Neural cell (in vitro differentiated cells): ENCODE measurements around the gene ITGA2B. TPM values are rescaled to one million over a fixed set of nuclear protein-coding genes. Genes with fewer than 3 reads are reported as not detected.
"Not testable (repeated sequence)": the region's sequence is repeated elsewhere in the genome, so short reads cannot be mapped to it uniquely, and the experiment has no call there.

Source experiments
- H2AFZ ChIP-seq: fragments of 200-600, 300-800 bp; sonication (generic), shearing (Covaris generic); 2 replicates; pipeline ENCODE4 v1.6.0; 2014; ENCODE audit warnings: low read depth, mild to moderate bottlenecking, antibody characterized with exemption, low read length, moderate library complexity
- H3F3A ChIP-seq: fragments of 200-600 bp; shearing (Covaris generic); 2 replicates; pipeline ENCODE4 v1.6.1; 2016; ENCODE audit warnings: mild to moderate bottlenecking, moderate library complexity, mixed read lengths, antibody characterized with exemption, low read length; ENCODE audit not compliant: insufficient read depth, poor library complexity, severe bottlenecking
- H3K27ac ChIP-seq: fragments of 200-600, 300-800 bp; sonication (generic), shearing (Covaris generic); 2 replicates; pipeline ENCODE4 v1.5.1; 2014; ENCODE audit warnings: mild to moderate bottlenecking, low read length, moderate library complexity
- H3K27me3 ChIP-seq: fragments of 300-800, 200-600 bp; sonication (generic), shearing (Covaris generic); 2 replicates; pipeline ENCODE4 v1.6.0; 2014; ENCODE audit warnings: mild to moderate bottlenecking, low read depth, low read length, moderate library complexity; ENCODE audit not compliant: insufficient read depth
- H3K36me3 ChIP-seq: fragments of 300-800, 200-600 bp; sonication (generic), shearing (Covaris generic); 2 replicates; pipeline ENCODE4 v1.5.1; 2014; ENCODE audit warnings: mild to moderate bottlenecking, antibody characterized with exemption, low read length, moderate library complexity; ENCODE audit not compliant: insufficient read depth
- H3K4me2 ChIP-seq: fragments of 300-800, 200-600 bp; sonication (generic), shearing (Covaris generic); 2 replicates; pipeline ENCODE4 v1.6.0; 2014; ENCODE audit warnings: mild to moderate bottlenecking, low read length
- H3K4me3 ChIP-seq: fragments of 300-800, 200-600 bp; sonication (generic), shearing (Covaris generic); 2 replicates; pipeline ENCODE4 v1.5.1; 2014; ENCODE audit warnings: mild to moderate bottlenecking, low read length, moderate library complexity
- H3K79me2 ChIP-seq: fragments of 200-600 bp; shearing (Covaris generic); replicated peaks from 2 replicates; pipeline ENCODE4 v1.6.0; 2014; ENCODE audit warnings: mild to moderate bottlenecking, low read length, moderate library complexity; ENCODE audit not compliant: insufficient read depth
- H3K9ac ChIP-seq: fragments of 300-800, 200-600 bp; sonication (generic), shearing (Covaris generic); 2 replicates; pipeline ENCODE4 v1.6.1; 2016; ENCODE audit warnings: mild to moderate bottlenecking, low read length, mixed read lengths
- H3K9me2 ChIP-seq: fragments of 200-600 bp; shearing (Covaris generic); 2 replicates; pipeline ENCODE4 v1.6.1; 2016; ENCODE audit warnings: mild to moderate bottlenecking, low read length, mixed read lengths; ENCODE audit not compliant: insufficient read depth
- H3K9me3 ChIP-seq: fragments of 200-600, 300-800 bp; sonication (generic), shearing (Covaris generic); 2 replicates; pipeline ENCODE4 v1.6.1; 2016; ENCODE audit warnings: mild to moderate bottlenecking, mixed run types, low read length, moderate library complexity, mixed read lengths
- H4K20me1 ChIP-seq: fragments of 200-600 bp; shearing (Covaris generic); 2 replicates; pipeline ENCODE4 v1.6.1; 2016; ENCODE audit warnings: mild to moderate bottlenecking, mixed run types; ENCODE audit not compliant: insufficient read depth
- EP300 ChIP-seq: fragments of 450-650 bp; conservative IDR thresholded peaks from 2 replicates; pipeline ENCODE4 v1.6.1; 2014; ENCODE audit warnings: antibody characterized with exemption, mild to moderate bottlenecking, moderate library complexity; ENCODE audit not compliant: poor library complexity, severe bottlenecking
- EZH2 ChIP-seq: fragments of 200-600, 300-800 bp; shearing (Covaris generic), sonication (generic); IDR thresholded peaks from 2 replicates; pipeline ENCODE4 v1.6.1; 2014; ENCODE audit warnings: antibody characterized with exemption, low read length, borderline replicate concordance, mild to moderate bottlenecking; ENCODE audit not compliant: insufficient read depth, poor library complexity, severe bottlenecking
- MXI1 ChIP-seq: fragments of 450-650 bp; conservative IDR thresholded peaks from 2 replicates; pipeline ENCODE4 v1.6.1; 2014; ENCODE audit warnings: antibody characterized with exemption, mild to moderate bottlenecking; ENCODE audit not compliant: poor library complexity, severe bottlenecking
- POLR2AphosphoS5 ChIP-seq: IDR thresholded peaks from 2 replicates; pipeline ENCODE4 v1.6.1; 2012
- RAD21 ChIP-seq: fragments of 450-650 bp; conservative IDR thresholded peaks from 2 replicates; pipeline ENCODE4 v1.6.1; 2014; ENCODE audit warnings: antibody characterized with exemption, mild to moderate bottlenecking, moderate library complexity
- SMC3 ChIP-seq: fragments of 450-650 bp; conservative IDR thresholded peaks from 2 replicates; pipeline ENCODE4 v1.6.1; 2014; ENCODE audit warnings: antibody characterized with exemption, mild to moderate bottlenecking, moderate library complexity; ENCODE audit not compliant: poor library complexity
- TAF1 ChIP-seq: IDR thresholded peaks from 2 replicates; pipeline ENCODE4 v1.6.1; 2012; ENCODE audit warnings: low read depth
- polyA plus RNA-seq: library from polyadenylated mRNA; depleted of rRNA; stranded (reverse); fragments of >200 nt; gene quantifications from 2 replicates; pipeline ENCODE4 v1.2.3, GENCODE V29; 2014
- TF ChIP-seq, protein P1 (sequence below): fragments of 450-650 bp; IDR thresholded peaks from 2 replicates; pipeline ENCODE4 v1.5.1; 2014; ENCODE audit warnings: antibody characterized with exemption, mild to moderate bottlenecking, moderate library complexity; ENCODE audit not compliant: poor library complexity, severe bottlenecking
- TF ChIP-seq, protein P2 (sequence below): IDR thresholded peaks from 2 replicates; pipeline ENCODE4 v1.6.1; 2012; ENCODE audit warnings: borderline replicate concordance

Gene ITGA2B
- polyA plus RNA-seq, 1 donor from 2014 or later = 3.1 TPM

- no peak overlapping the region for H3K4me2 ChIP-seq
- TF ChIP-seq POLR2AphosphoS5 (no peak), EP300 (no peak), RAD21 (no peak), SMC3 (no peak), EZH2 (no peak), MXI1 (no peak), TAF1 (no peak)
- TF ChIP-seq, protein P1, sequence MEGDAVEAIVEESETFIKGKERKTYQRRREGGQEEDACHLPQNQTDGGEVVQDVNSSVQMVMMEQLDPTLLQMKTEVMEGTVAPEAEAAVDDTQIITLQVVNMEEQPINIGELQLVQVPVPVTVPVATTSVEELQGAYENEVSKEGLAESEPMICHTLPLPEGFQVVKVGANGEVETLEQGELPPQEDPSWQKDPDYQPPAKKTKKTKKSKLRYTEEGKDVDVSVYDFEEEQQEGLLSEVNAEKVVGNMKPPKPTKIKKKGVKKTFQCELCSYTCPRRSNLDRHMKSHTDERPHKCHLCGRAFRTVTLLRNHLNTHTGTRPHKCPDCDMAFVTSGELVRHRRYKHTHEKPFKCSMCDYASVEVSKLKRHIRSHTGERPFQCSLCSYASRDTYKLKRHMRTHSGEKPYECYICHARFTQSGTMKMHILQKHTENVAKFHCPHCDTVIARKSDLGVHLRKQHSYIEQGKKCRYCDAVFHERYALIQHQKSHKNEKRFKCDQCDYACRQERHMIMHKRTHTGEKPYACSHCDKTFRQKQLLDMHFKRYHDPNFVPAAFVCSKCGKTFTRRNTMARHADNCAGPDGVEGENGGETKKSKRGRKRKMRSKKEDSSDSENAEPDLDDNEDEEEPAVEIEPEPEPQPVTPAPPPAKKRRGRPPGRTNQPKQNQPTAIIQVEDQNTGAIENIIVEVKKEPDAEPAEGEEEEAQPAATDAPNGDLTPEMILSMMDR = no peak
- TF ChIP-seq, protein P2, sequence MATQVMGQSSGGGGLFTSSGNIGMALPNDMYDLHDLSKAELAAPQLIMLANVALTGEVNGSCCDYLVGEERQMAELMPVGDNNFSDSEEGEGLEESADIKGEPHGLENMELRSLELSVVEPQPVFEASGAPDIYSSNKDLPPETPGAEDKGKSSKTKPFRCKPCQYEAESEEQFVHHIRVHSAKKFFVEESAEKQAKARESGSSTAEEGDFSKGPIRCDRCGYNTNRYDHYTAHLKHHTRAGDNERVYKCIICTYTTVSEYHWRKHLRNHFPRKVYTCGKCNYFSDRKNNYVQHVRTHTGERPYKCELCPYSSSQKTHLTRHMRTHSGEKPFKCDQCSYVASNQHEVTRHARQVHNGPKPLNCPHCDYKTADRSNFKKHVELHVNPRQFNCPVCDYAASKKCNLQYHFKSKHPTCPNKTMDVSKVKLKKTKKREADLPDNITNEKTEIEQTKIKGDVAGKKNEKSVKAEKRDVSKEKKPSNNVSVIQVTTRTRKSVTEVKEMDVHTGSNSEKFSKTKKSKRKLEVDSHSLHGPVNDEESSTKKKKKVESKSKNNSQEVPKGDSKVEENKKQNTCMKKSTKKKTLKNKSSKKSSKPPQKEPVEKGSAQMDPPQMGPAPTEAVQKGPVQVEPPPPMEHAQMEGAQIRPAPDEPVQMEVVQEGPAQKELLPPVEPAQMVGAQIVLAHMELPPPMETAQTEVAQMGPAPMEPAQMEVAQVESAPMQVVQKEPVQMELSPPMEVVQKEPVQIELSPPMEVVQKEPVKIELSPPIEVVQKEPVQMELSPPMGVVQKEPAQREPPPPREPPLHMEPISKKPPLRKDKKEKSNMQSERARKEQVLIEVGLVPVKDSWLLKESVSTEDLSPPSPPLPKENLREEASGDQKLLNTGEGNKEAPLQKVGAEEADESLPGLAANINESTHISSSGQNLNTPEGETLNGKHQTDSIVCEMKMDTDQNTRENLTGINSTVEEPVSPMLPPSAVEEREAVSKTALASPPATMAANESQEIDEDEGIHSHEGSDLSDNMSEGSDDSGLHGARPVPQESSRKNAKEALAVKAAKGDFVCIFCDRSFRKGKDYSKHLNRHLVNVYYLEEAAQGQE = no peak
- H3K79me2 ChIP-seq = no peaks in the 10 kb centered on the region
- no peaks in the 10 kb centered on the region for H3K36me3 ChIP-seq
- H3K9me2 ChIP-seq = no peaks in the 10 kb centered on the region
- H3F3A ChIP-seq = no peaks in the 10 kb centered on the region
- H3K9ac ChIP-seq = no peak overlapping the region
- H3K9me3 ChIP-seq = no peaks in the 10 kb centered on the region
- H3K4me3 ChIP-seq = no peak overlapping the region
- H2AFZ ChIP-seq = no peak overlapping the region
- no peaks in the 10 kb centered on the region for H3K27me3 ChIP-seq
- H4K20me1 ChIP-seq = no peaks in the 10 kb centered on the region
- no peak overlapping the region for H3K27ac ChIP-seq
Measured at GRCh38 chr17:44343510-44344209, 45.8 kb downstream of the ITGA2B start.

DNA sequence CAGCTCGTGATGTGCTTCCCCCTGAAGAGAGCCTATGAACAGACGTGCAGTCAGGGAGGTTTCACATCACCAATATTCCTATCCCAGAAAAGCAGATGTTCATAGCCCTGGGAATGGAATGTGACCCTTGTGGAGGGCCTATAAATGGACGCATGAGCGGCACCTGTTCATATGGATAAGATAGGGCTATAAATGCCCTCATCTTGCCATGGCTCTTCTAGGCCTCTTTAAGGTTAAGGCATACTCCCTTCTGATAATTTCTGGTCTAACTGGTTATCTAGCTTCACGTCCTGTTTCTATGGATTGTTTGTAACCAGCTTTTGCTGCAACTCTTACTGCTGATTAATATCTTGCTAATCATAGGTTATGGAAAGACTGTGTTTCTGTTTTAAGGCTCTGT, 48.9 kb downstream of the ITGA2B start:
- not testable (repeated sequence) for H3K36me3 ChIP-seq, H3K4me2 ChIP-seq, H2AFZ ChIP-seq, H3F3A ChIP-seq, H3K27ac ChIP-seq, H4K20me1 ChIP-seq, H3K9me3 ChIP-seq, H3K9me2 ChIP-seq, H3K9ac ChIP-seq, H3K79me2 ChIP-seq, H3K4me3 ChIP-seq, H3K27me3 ChIP-seq

- H3K4me3 ChIP-seq = no peak overlapping the region
- TF ChIP-seq EZH2 = no peak
- TF ChIP-seq, protein P2 = no peak
- TF ChIP-seq MXI1 = no peak
- TF ChIP-seq SMC3 = no peak
- no peak for TF ChIP-seq TAF1
- TF ChIP-seq, protein P1 = no peak
- no peak for TF ChIP-seq RAD21
- TF ChIP-seq EP300 = no peak
- no peak for TF ChIP-seq POLR2AphosphoS5
- H3K27ac ChIP-seq = no peak overlapping the region
- H3K4me2 ChIP-seq = no peak overlapping the region
- H3F3A ChIP-seq = no peaks in the 10 kb centered on the region
- H3K9ac ChIP-seq = no peak overlapping the region
- no peaks in the 10 kb centered on the region for H3K9me2 ChIP-seq
- no peaks in the 10 kb centered on the region for H3K36me3 ChIP-seq
- no peaks in the 10 kb centered on the region for H4K20me1 ChIP-seq
- H3K79me2 ChIP-seq = no peaks in the 10 kb centered on the region
- peaks cover 4% of the 10 kb centered on the region for H3K27me3 ChIP-seq
- no peak overlapping the region for H2AFZ ChIP-seq
- H3K9me3 ChIP-seq = no peaks in the 10 kb centered on the region
Measured at GRCh38 chr17:44338702-44339101, 50.7 kb downstream of the ITGA2B start.
